Duodenal mucosa (tissue), 2 donors: Measurements from ENCODE around the gene WWOX.

Source experiments
- H3K27ac ChIP-seq: one replicate; pipeline ENCODE4 v1.7.0; 2013; ENCODE audit warnings: low read depth, low read length
- H3K27me3 ChIP-seq, 2 donors: one replicate each; pipeline ENCODE4 v1.7.0; 2013; ENCODE audit warnings: low read length in 2 of 2, control low read depth in 1 of 2; ENCODE audit not compliant: insufficient read depth in 2 of 2, control insufficient read depth in 1 of 2
- H3K36me3 ChIP-seq, 2 donors: one replicate each; pipeline ENCODE4 v1.7.0; 2013; ENCODE audit warnings: low read length in 2 of 2, control low read depth in 1 of 2; ENCODE audit not compliant: insufficient read depth in 2 of 2, control insufficient read depth in 1 of 2
- H3K4me1 ChIP-seq, 2 donors: one replicate each; pipeline ENCODE4 v1.7.0; 2013; ENCODE audit warnings: low read length in 2 of 2, control low read depth in 1 of 2; ENCODE audit not compliant: insufficient read depth in 2 of 2, control insufficient read depth in 1 of 2
- H3K4me3 ChIP-seq, 2 donors: one replicate each; pipeline ENCODE4 v1.7.0; 2013; ENCODE audit warnings: low read length in 2 of 2, low read depth in 1 of 2
- H3K9ac ChIP-seq, 2 donors: one replicate each; pipeline ENCODE4 v1.7.0; 2013; ENCODE audit warnings: low read length in 2 of 2, low read depth in 1 of 2
- H3K9me3 ChIP-seq, 2 donors: one replicate each; pipeline ENCODE4 v1.7.0; 2013; ENCODE audit warnings: low read length in 2 of 2, control low read depth in 1 of 2; ENCODE audit not compliant: control insufficient read depth in 1 of 2

The WWOX gene

GRCh38 chr16:78718141-78718540 lies 618.7 kb downstream of the WWOX start:
- Histone ChIP-seq H3K9me3 (no peaks in the 10 kb centered on the region), H3K27me3 (no peaks in the 10 kb centered on the region), H3K4me3 (no peak overlapping the region), H3K27ac (no peak overlapping the region), H3K4me1 (no peaks in the 10 kb centered on the region), H3K9ac (no peak overlapping the region), H3K36me3 (no peaks in the 10 kb centered on the region)

GRCh38 chr16:78720416-78720815 lies 621.0 kb downstream of the WWOX start:
- Histone ChIP-seq H3K4me3 (no peak overlapping the region), H3K27ac (no peak overlapping the region), H3K9ac (no peak overlapping the region), H3K9me3 (no peaks in the 10 kb centered on the region), H3K27me3 (no peaks in the 10 kb centered on the region), H3K4me1 (no peaks in the 10 kb centered on the region), H3K36me3 (no peaks in the 10 kb centered on the region)

- no peaks in the 10 kb centered on the region for H3K4me1 ChIP-seq
- no peaks in the 10 kb centered on the region for H3K36me3 ChIP-seq
- H3K27me3 ChIP-seq = no peaks in the 10 kb centered on the region
- H3K4me3 ChIP-seq = no peak overlapping the region
- H3K9ac ChIP-seq = no peak overlapping the region
- no peak overlapping the region for H3K27ac ChIP-seq
- H3K9me3 ChIP-seq = no peaks in the 10 kb centered on the region
Measured at GRCh38 chr16:78727536-78727935, 628.1 kb downstream of the WWOX start.

GRCh38 chr16:78729687-78730086 lies 630.2 kb downstream of the WWOX start:
- Histone ChIP-seq H3K27me3 (no peaks in the 10 kb centered on the region), H3K4me1 (no peaks in the 10 kb centered on the region), H3K36me3 (no peaks in the 10 kb centered on the region), H3K27ac (no peak overlapping the region), H3K9ac (no peak overlapping the region), H3K4me3 (no peak overlapping the region), H3K9me3 (no peaks in the 10 kb centered on the region)

GRCh38 chr16:78731785-78732184 lies 632.3 kb downstream of the WWOX start:
- Histone ChIP-seq H3K27me3 (no peaks in the 10 kb centered on the region), H3K9ac (no peak overlapping the region), H3K4me1 (no peaks in the 10 kb centered on the region), H3K36me3 (no peaks in the 10 kb centered on the region), H3K9me3 (no peaks in the 10 kb centered on the region), H3K4me3 (no peak overlapping the region), H3K27ac (no peak overlapping the region)

GRCh38 chr16:78732696-78733095 lies 633.2 kb downstream of the WWOX start:
- Histone ChIP-seq H3K9ac (no peak overlapping the region), H3K36me3 (no peaks in the 10 kb centered on the region), H3K4me3 (no peak overlapping the region), H3K4me1 (no peaks in the 10 kb centered on the region), H3K9me3 (no peaks in the 10 kb centered on the region), H3K27me3 (no peaks in the 10 kb centered on the region), H3K27ac (no peak overlapping the region)

GRCh38 chr16:78735337-78735736 lies 635.9 kb downstream of the WWOX start:
- Histone ChIP-seq H3K27ac (no peak overlapping the region), H3K36me3 (no peaks in the 10 kb centered on the region), H3K4me3 (no peak overlapping the region), H3K9me3 (no peaks in the 10 kb centered on the region), H3K27me3 (no peaks in the 10 kb centered on the region), H3K9ac (no peak overlapping the region), H3K4me1 (peaks cover 0 to 3% of the 10 kb centered on the region in 2 donors)

GRCh38 chr16:78737630-78738029 lies 638.2 kb downstream of the WWOX start:
- Histone ChIP-seq H3K9ac (no peak overlapping the region), H3K36me3 (no peaks in the 10 kb centered on the region), H3K4me3 (no peak overlapping the region), H3K4me1 (peaks cover 0 to 3% of the 10 kb centered on the region in 2 donors), H3K27ac (no peak overlapping the region), H3K27me3 (no peaks in the 10 kb centered on the region), H3K9me3 (no peaks in the 10 kb centered on the region)

- Histone ChIP-seq H3K4me1 (peaks cover 3 to 4% of the 10 kb centered on the region in 2 donors), H3K9me3 (no peaks in the 10 kb centered on the region), H3K36me3 (no peaks in the 10 kb centered on the region), H3K27ac (no peak overlapping the region), H3K4me3 (no peak overlapping the region), H3K9ac (no peak overlapping the region), H3K27me3 (no peaks in the 10 kb centered on the region)
Measured at GRCh38 chr16:78738557-78738956, 639.1 kb downstream of the WWOX start.

- no peaks in the 10 kb centered on the region for H3K36me3 ChIP-seq
- no peaks in the 10 kb centered on the region for H3K9me3 ChIP-seq
- H3K27me3 ChIP-seq = no peaks in the 10 kb centered on the region
- H3K4me1 ChIP-seq = peaks cover 3 to 4% of the 10 kb centered on the region in 2 donors
- H3K4me3 ChIP-seq = no peak overlapping the region
- no peak overlapping the region for H3K27ac ChIP-seq
- H3K9ac ChIP-seq = no peak overlapping the region
Measured at GRCh38 chr16:78740269-78740668, 640.8 kb downstream of the WWOX start.
